Measurements from ENCODE around the gene LARGE2. TPM values are rescaled to one million over a fixed set of nuclear protein-coding genes. Genes with fewer than 3 reads are reported as not detected.

The LARGE2 gene
- total RNA-seq, 1 experiment from 2014 or later = 67.6 TPM

- no TSS peak for BruUV-seq (replicated peaks)
- no peak for DNase-seq (ENCODE audit: low read depth, low spot score)
Measured at GRCh38 chr11:45899448-45900174, 22.8 kb upstream of the LARGE2 start.

More at GRCh38 chr11:45899448-45900174, 22.8 kb upstream of the LARGE2 start:
- Histone ChIP-seq H3K36me3 (ENCODE audit: control insufficient read depth in 1 of 2, insufficient read depth in 2 of 2, low read length in 2 of 2) (no peaks in the 10 kb centered on the region), H3K9me3 (ENCODE audit: control insufficient read depth in 1 of 2, insufficient read depth in 1 of 2, low read depth in 1 of 2, low read length in 2 of 2) (no peaks in the 10 kb centered on the region), H3K4me3 (replicated peaks in 1 of 2; ENCODE audit: low read depth in 1 of 2, low read length in 2 of 2) (peak overlapping the region; percentile 19 to 51; a peak in 1 of 4 replicates), H3K4me1 (ENCODE audit: control insufficient read depth in 1 of 2, insufficient read depth in 2 of 2, low read length in 2 of 2) (peaks cover 10 to 25% of the 10 kb centered on the region in 2 experiments; a peak in 3 of 4 replicates), H2AFZ (ENCODE audit: low read depth, low read length, poor library complexity, severe bottlenecking) (no peak overlapping the region), H3K9me2 (ENCODE audit: insufficient read depth) (no peaks in the 10 kb centered on the region), H3K27me3 (ENCODE audit: insufficient read depth, low read length) (no peaks in the 10 kb centered on the region), H3K9ac (ENCODE audit: low read length) (peak overlapping the region; percentile 32; the same call in 1 of the 2 replicates), H3K79me2 (ENCODE audit: insufficient read depth, low read length) (no peaks in the 10 kb centered on the region), H3K4me2 (ENCODE audit: low read length) (peak overlapping the region; percentile 68), H3K27ac (ENCODE audit: low read depth, low read length) (peak overlapping the region; percentile 43; the same call in 1 of the 2 replicates), H4K20me1 (ENCODE audit: insufficient read depth) (no peaks in the 10 kb centered on the region)
- POLR2A ChIA-PET = no interaction called here
- intact Hi-C loops (cut with micrococcal nuclease) = no loop called here
- RAD21 ChIA-PET (ENCODE audit: low non-redundant PET in 1 of 2, low total read pairs in 2 of 2, uncharacterized antibody in 2 of 2, unreplicated experiment in 2 of 2) = no interaction called here
- CTCF ChIA-PET = interaction anchor here (0.6 to 1.3 kb wide), 2 partner anchors 18 to 107 kb away, joined by 3 read pairs; partner anchors contain the start of gene PEX16
- peak; percentile 80 for ATAC-seq
- TF ChIP-seq, protein P1, sequence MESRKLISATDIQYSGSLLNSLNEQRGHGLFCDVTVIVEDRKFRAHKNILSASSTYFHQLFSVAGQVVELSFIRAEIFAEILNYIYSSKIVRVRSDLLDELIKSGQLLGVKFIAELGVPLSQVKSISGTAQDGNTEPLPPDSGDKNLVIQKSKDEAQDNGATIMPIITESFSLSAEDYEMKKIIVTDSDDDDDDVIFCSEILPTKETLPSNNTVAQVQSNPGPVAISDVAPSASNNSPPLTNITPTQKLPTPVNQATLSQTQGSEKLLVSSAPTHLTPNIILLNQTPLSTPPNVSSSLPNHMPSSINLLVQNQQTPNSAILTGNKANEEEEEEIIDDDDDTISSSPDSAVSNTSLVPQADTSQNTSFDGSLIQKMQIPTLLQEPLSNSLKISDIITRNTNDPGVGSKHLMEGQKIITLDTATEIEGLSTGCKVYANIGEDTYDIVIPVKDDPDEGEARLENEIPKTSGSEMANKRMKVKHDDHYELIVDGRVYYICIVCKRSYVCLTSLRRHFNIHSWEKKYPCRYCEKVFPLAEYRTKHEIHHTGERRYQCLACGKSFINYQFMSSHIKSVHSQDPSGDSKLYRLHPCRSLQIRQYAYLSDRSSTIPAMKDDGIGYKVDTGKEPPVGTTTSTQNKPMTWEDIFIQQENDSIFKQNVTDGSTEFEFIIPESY (IDR thresholded peaks at IDR 0.05; ENCODE audit: extremely low read depth, insufficient replicate concordance, low read length) = no peak
- TF ChIP-seq, protein P2, sequence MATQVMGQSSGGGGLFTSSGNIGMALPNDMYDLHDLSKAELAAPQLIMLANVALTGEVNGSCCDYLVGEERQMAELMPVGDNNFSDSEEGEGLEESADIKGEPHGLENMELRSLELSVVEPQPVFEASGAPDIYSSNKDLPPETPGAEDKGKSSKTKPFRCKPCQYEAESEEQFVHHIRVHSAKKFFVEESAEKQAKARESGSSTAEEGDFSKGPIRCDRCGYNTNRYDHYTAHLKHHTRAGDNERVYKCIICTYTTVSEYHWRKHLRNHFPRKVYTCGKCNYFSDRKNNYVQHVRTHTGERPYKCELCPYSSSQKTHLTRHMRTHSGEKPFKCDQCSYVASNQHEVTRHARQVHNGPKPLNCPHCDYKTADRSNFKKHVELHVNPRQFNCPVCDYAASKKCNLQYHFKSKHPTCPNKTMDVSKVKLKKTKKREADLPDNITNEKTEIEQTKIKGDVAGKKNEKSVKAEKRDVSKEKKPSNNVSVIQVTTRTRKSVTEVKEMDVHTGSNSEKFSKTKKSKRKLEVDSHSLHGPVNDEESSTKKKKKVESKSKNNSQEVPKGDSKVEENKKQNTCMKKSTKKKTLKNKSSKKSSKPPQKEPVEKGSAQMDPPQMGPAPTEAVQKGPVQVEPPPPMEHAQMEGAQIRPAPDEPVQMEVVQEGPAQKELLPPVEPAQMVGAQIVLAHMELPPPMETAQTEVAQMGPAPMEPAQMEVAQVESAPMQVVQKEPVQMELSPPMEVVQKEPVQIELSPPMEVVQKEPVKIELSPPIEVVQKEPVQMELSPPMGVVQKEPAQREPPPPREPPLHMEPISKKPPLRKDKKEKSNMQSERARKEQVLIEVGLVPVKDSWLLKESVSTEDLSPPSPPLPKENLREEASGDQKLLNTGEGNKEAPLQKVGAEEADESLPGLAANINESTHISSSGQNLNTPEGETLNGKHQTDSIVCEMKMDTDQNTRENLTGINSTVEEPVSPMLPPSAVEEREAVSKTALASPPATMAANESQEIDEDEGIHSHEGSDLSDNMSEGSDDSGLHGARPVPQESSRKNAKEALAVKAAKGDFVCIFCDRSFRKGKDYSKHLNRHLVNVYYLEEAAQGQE (IDR thresholded peaks at IDR 0.05; ENCODE audit: low read depth) = peak; percentile 76

Data from HCT116 (cell line).